ENCODE data around the gene CRPPA.
"Not testable (repeated sequence)": the region's sequence is repeated elsewhere in the genome, so short reads cannot be mapped to it uniquely, and the experiment has no call there.

Gene CRPPA

DNA sequence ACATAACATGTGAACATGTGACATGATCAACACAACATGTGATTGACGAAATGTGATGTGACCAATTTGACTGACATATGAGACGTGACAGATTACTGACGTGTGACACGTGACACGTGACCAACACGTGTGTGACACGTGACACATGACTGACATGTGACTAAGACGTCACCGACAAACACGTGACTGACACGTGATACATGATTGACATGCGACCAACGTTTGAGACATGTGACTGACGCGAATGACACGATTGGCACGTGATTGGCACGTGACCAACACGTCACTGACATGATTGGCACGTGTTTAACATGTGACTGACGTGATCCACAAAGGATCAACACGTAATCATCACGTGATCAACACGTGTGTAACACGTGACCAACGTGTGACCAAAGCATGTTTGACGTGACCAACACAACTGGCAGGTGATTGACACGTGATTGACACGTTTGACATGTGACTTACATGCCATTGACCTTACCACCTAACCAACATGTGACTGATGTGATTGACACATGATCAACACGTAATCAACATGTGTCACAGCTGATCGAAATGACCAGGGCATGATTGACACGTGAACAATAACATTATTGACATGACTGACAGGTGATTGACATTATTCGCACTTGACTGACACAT, 23.7 kb downstream of the CRPPA start:
- H3K4me3 ChIP-seq, result no peak overlapping the region
- TF ChIP-seq, protein P1, sequence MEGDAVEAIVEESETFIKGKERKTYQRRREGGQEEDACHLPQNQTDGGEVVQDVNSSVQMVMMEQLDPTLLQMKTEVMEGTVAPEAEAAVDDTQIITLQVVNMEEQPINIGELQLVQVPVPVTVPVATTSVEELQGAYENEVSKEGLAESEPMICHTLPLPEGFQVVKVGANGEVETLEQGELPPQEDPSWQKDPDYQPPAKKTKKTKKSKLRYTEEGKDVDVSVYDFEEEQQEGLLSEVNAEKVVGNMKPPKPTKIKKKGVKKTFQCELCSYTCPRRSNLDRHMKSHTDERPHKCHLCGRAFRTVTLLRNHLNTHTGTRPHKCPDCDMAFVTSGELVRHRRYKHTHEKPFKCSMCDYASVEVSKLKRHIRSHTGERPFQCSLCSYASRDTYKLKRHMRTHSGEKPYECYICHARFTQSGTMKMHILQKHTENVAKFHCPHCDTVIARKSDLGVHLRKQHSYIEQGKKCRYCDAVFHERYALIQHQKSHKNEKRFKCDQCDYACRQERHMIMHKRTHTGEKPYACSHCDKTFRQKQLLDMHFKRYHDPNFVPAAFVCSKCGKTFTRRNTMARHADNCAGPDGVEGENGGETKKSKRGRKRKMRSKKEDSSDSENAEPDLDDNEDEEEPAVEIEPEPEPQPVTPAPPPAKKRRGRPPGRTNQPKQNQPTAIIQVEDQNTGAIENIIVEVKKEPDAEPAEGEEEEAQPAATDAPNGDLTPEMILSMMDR (IDR thresholded peaks at IDR 0.05), result no peak
- no peak for DNase-seq (ENCODE audit: low spot score)
- H3K27ac ChIP-seq, result no peak overlapping the region

DNA sequence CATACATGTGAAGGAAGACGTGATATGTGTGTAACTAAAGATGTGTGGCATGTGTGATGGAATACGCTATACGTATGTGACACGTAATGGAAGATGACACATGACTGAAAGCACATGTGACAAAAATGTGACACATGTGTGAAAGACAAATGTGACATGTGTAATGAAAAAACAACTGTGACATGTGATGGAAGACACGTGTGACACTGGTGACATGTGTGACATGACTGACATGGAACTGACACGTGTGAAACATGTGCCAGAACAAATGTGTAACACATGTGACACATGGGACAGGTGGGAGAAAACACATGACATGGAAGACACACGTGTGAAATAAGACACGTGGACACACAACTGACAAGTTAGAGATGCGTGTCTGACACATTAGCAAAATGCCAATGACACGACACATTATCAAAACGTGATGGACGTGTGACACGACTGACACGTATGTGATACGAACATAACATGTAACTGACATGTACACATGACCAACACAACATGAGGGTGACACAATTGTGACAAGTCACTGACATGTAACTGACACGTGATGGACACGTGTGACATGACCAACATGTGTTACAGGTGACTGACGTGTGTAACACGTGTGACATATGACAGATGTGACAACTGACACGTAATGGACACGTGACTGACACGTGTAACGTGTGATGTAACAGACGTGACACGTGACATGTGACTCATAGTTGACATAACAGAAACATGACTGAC, 24.4 kb downstream of the CRPPA start:
- Histone ChIP-seq H3K27ac (no peak overlapping the region), H3K4me3 (no peak overlapping the region)
- TF ChIP-seq, protein P1 (IDR thresholded peaks at IDR 0.05), result no peak
- no peak for DNase-seq (ENCODE audit: low spot score)

DNA sequence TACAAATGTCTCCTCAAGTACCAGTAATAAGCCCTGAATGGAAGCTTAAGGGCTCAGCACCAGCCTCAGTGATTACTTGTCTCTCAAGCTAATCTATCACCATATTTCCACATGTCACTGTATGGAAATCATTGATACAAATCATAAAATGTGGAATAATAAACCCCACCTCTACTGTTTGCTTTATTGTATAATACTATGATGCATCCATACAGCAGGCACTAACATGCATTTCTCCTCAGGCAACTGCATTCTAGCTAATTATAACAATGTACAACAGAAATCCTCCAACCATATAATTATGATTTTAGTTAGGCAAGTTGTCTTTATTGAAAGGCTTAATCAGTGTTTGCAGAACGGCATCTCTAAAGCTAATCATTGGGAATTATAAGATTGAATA, 26.2 kb downstream of the CRPPA start:
- Histone ChIP-seq H3K4me3 (no peak overlapping the region), H3K27ac (no peak overlapping the region)
- DNase-seq (ENCODE audit: low spot score), result no peak
- TF ChIP-seq, protein P1 (IDR thresholded peaks at IDR 0.05), result no peak

DNA sequence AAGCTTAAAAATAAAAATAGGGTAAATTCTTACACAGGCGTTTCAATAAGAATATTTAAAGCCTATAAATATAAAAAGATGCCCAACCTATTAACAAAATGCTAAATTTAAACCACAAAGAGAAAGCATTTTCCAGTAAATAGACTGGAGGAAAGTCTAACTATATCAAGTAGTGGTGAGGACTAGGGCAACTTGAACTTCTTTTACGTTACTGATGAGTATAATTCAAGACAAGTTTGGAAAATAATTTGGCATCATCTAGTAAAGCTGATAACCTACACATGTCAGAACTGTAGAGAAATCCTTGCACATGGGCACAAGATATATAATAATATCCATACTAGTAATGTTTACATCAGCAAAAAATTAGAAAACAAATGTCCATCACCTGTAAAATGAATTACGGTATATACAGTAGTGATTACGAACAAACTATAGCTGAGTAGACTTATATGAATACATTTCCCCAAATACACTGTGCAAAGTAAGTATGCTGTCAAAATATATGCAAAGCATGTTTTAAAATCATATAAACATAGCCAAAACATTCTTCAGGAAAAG, 27.4 kb downstream of the CRPPA start:
- no peak overlapping the region for H3K4me3 ChIP-seq
- TF ChIP-seq, protein P1 (IDR thresholded peaks at IDR 0.05), result no peak
- no peak overlapping the region for H3K27ac ChIP-seq
- no peak for DNase-seq (ENCODE audit: low spot score)

DNA sequence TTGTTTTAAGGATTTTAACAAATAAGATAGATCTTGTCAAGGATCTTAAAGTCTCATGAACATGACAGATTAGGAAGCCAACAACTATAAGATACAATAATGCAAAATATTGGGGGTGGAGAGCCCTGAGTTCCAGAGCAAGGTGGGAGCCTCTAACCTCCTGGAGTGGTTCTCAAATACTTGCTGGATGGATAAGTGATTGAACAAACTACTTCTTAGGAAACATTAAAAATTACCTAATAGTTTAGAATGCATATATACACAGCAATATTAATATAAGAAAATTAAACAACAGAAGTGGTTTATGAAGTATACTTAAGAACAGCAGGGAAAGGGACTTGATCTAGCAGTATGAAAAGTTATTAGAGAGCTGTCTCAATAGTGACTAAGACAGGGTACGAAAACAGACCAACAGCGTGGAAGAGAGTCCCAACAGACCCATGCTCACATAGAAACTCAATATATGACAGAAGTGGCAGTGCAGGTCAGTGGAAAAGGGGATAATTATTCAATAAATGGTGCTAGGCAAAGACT, 28.3 kb downstream of the CRPPA start:
- DNase-seq (ENCODE audit: low spot score), result no peak
- Histone ChIP-seq H3K27ac (no peak overlapping the region), H3K4me3 (no peak overlapping the region)
- TF ChIP-seq, protein P1 (IDR thresholded peaks at IDR 0.05), result no peak

DNA sequence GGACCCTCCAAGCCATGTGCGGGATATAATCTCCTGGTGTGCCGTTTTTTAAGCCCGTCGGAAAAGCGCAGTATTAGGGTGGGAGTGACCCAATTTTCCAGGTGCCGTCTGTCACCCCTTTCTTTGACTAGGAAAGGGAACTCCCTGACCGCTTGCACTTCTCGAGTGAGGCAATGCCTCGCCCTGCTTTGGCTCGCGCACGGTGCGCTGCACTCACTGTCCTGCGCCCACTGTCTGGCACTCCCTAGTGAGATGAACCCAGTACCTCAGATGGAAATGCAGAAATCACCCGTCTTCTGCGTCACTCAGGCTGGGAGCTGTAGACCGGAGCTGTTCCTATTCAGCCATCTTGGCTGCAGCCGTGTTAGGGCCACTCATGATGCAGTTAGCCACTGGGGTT, 37.6 kb downstream of the CRPPA start:
- DNase-seq (ENCODE audit: low spot score); H3K27ac ChIP-seq; H3K4me3 ChIP-seq: not testable (repeated sequence)

DNA sequence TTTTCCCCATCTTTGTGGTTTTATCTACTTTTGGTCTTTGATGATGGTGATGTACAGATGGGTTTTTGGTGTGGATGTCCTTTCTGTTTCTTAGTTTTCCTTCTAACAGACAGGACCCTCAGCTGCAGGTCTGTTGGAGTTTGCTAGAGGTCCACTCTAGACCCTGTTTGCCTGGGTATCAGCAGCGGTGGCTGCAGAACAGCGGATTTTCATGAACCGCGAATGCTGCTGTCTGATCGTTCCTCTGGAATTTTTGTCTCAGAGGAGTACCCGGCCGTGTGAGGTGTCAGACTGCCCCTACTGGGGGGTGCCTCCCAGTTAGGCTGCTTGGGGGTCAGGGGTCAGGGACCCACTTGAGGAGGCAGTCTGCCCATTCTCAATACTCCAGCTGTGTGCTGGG, 38.2 kb downstream of the CRPPA start:
- DNase-seq (ENCODE audit: low spot score); H3K4me3 ChIP-seq; H3K27ac ChIP-seq: not testable (repeated sequence)
